GM18907 (cell line): ENCODE measurements around the gene TGM1.
A peak's percentile ranks its signal among the peaks of the same experiment; 100 is the strongest.
"Not testable (repeated sequence)": the region's sequence is repeated elsewhere in the genome, so short reads cannot be mapped to it uniquely, and the experiment has no call there.

Source experiments
- ATAC-seq: cut with Tn5 transposase; IDR thresholded peaks from one replicate; pipeline ENCODE4 v1.9.1; 2021; ENCODE audit warnings: mild to moderate bottlenecking, moderate library complexity; ENCODE audit not compliant: unreplicated experiment

Gene TGM1

DNA sequence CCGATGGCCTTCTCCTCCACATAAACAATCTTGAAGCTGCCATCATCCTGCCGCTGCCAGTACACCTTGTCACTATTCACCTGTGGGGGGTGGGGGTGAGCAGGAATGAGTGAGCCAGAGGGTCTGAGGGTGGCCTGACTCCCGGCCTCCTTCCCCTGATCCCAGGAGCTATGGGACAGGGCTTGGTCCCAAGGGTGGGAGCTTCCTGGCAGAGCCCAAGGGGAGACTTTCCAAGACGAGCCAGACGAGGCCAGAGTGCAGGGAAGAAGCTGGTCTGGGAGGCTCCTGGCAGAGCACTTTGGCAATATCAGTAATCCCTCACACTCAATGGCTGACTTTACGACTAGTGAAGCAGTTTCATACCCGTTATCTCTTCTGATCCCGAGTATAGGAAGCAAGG, 7.5 kb downstream of the TGM1 start:
- ATAC-seq, result no peak

DNA sequence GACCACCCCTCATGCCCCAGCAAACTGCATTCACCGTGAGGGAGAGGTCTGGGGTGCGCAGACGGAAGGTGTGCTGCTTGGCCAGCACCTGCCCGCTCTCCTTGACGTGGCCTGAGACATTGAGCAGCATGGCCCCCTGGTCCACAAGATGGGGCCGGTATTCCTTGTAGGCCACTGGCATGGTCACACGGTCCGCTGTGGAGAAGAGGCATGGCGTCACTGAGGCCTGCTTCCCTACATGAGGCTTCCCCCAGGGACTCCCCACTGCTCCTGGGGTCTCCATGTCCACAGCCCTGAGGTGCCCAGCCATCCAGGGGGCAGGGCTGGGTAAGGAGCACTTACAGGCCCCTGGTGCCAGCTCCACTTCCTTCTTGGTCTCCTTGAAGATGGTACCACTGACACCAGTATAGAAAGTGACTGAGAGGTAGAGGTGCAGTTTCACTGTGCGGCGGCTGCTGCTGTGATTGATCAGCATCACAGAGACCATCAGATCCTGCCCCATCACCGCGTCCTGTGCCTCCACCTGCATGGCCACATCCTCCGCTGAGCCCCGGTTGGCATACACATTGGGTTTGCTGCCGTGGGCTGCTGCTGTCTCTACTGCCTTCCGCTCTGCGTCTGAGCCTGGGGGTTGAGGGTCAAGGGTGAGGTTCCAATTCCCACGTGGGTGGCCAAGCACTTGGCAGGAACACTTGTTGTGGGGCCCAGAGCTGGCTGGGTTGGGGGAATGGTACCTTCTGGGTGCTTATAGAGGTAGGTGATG, 8.2 kb downstream of the TGM1 start:
- no peak for ATAC-seq

DNA sequence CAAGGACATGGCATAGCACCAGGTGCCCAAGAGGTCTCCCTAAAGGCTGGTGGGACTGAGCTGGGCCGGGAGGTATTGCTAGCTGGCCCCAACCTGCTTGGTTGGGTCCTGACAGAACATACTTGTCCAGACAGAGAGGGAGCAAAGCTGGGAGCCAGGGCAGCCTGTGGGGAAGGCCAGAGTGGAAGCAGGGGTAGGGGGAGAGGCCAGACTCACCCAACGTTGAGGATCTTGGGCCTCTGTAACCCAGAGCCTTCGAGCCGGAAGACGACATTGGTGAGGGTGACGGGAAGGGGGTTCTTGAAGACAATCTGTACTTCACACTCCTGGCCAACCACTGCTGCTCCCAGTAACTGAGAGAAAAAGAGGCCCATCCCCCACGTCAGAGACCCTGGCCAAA, 9.0 kb downstream of the TGM1 start:
- ATAC-seq, result no peak

DNA sequence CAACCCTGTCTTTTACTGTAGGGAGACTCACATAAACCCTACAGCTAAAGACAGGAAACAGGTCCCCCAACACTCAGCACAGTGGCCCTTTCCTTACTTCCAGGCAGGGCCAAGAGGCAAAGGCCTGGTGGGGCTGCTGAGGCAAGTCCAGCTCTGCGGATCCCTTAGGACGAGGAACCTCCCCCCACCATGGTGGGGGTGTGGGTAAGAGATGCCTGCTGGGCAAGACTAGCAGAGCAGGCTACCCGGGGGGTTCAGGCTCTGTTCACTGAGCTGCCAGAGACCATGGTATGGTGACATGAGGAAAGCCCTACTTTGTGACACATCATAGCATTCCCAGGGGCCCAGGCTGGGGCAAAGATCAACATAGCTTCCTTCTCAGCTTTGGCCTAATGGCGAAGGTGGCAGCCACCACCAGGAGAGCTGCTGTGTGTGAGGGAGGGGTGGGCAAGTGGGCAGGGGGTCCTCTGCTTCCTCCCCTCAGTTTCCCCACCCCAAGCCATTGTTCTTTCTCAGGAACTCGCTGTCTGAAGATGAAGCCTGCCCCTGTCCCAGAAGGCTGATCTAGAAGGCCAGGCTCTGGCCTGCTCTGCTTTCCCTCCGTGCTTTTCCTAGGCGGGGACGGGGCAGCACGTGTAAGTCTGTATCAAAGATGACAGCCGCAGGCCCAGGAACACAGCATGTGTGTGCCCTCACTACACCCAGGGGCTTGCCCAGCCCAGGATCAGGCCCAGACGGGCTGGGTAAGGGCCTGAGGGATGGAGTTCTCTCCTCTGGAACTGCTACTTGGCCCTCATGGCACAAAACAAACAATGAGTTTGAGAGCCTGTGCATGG, 10.5 kb downstream of the TGM1 start:
- no peak for ATAC-seq

DNA sequence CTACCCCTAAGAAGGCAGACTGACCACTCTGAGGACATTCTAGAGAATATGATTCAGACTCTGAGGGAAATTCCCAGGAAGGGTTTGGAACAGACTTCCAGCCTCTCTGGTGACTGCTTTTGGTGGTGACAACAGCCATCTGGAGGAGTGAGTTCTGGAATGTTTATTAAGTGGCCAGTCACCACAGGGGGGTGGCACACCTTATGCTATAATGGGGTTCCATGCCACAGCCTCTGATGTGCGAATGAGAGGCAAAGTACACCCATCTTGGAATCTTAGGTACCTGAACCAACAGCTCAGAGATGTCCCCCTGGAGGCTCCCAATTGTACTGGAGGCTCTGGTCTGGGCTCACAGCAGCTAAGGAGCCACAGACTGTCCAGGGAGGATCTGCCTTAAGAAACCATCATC, 11.1 kb downstream of the TGM1 start:
- no peak for ATAC-seq

DNA sequence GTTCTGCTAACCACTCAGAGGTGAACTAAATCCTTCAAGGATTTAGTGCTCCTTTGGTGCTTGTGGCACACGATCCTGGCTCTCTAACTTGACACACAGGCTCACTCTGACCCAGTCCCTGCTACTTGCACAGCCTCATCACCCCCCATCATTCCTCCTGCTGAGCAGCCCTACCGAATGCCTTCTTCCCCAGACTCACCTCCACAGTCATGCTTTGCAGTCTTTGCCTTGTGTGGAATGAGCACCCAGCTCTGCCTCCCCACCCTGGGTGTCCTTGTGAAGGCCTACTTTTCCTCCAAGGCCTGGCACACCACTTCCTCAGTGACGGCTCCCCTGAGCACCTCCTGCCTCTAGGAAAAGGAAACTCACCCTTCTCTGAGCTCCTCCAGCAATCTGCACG, 12.6 kb downstream of the TGM1 start:
- no peak for ATAC-seq

DNA sequence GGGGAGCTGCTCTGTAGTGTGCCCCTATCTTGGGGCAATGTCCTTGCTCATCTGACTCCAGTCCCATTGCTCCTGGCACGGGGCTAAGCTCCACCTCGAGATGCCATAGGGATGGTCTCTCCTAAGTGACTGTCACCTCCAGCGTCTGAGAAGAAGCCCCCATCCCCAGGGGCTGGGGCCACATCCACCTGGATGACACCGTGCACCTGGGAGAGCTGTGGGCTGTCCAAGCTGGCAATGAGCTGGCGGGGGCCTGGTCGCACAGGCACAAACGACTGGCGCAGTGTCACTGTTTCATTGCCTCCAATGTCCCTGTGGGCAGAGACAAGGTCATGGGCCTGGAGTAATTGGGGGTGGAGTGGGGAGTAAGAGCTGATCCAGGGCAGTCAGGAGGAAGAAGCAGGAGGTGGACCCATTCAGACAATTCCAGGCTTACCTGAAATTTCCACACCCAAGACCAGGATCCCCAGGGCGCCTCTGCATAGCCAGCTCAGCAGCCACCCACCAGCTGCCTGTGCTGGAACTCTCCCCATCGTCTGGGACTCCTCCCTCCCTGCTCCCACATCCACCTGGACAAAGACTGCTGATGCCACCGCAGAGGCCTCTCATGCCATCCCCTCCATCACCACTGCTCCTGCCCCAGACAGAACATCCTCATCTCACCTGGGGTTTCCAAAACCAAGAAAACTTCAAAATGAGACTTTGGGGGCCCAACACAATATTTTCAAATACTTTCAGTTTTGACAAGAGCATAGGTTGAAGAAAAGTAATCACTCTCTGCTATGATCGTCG, 13.6 kb downstream of the TGM1 start:
- no peak for ATAC-seq

DNA sequence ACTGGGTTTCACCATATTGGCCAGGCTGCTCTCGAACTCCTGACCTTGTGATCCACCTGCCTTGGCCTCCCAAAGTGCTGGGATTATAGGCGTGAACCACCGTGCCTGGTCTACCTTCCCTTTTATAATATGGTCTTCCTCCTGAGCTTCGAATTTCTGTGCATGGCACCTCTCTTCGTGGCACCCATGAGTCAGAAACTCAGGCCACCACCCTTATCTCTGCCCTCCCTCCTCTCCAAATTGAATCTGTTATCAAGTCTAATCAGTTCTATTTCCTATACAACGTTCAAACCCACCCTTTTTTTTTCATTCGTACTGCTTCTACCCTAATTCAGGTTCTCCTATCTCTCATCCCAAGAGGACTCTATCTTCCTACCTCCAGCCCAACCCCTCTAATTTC, 15.6 kb downstream of the TGM1 start:
- no peak for ATAC-seq

DNA sequence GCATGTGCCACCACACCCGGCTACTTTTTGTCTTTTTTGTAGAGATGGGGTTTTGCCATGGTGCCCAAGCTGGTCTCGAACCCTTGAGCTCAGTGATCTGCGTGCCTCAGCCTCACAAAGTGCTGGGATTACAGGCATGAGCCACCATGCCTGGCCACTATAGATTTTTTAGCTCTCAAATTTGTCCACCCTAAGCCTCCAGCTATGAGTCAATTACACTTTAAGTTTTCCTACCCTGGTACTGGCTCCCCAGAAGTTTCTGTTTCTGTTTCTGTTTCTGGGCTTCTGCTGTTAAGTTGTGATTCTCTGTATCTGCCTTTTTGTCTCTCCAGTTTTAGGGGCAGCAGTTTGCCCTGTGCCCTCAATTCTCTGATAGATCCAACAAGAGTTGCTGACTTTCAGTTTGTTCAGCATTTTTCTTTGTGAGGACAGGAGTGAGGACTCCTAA, 16.2 kb downstream of the TGM1 start:
- no peak for ATAC-seq

DNA sequence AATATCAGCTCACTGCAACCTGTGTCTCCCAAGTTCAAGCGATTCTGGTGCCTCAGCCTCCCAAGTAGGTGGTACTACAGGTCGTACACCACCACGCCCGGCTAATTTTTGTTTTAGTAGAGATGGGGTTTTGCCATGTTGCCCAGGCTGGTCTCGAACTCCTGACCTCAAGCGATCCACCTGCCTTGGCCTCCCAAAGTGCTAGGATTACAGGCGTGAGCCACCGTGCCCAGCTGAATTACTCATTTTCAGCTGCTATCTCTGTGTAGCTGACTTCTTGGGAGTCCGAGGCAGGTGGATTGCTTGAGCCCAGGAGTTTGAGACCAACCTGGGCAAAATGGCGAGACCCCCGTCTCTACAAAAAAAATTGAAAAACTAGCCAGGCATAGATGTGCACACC, 17.6 kb downstream of the TGM1 start:
- ATAC-seq, result not testable (repeated sequence)

DNA sequence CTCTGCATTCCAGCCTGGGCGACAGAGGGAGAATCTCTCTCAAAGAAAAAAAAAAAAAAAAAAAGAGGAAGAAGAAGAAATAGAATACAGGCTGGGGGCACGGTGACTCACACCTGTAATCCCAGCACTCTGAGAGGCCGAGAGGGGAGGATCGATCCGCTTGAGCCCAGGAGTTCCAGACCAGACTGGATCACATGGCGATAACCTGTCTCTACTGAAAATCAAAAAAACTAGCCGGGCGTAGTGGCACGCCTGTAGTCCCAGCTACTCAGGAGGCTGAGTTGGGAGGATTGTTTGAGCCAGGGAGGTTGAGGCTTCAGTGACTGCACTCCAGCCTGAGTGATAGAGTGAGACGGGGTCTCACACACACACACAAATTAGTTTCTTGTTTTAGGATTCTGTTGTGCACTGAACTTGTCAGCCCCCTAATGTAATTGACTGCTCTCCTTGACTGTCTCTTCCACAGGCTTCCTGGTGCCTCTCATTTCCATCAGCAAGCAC, 19.6 kb downstream of the TGM1 start:
- ATAC-seq, result no peak

DNA sequence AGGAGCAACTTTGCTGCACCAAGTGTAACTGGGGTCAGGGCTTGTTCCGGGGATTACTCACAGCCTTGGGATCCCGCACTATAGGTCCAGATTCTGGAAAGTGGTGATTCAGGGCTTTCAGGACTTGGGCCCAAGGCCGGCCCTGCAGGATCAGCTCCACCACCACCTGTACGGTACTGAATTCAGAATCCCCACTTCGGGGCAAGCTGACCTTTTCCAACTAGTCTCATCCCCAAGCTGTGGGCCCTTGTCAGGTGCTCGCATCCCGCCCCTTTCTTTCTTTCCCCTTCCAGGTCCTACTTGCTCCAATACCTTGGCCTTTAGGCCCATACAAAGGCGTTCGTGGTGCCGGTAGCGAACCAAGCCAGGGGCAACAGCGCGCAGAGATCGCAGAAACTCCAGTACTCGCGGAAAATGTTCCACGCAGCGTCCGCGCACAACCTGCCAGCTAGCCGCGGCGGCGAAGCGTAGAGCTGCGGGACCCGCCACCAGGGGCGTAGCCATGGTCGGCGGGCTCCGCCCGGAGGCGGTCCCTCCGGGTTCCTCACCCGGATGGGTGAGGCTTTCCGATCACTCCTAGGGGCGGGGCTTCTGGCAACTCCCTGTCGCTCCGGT, 21.0 kb downstream of the TGM1 start:
- peak; percentile 83 for ATAC-seq

DNA sequence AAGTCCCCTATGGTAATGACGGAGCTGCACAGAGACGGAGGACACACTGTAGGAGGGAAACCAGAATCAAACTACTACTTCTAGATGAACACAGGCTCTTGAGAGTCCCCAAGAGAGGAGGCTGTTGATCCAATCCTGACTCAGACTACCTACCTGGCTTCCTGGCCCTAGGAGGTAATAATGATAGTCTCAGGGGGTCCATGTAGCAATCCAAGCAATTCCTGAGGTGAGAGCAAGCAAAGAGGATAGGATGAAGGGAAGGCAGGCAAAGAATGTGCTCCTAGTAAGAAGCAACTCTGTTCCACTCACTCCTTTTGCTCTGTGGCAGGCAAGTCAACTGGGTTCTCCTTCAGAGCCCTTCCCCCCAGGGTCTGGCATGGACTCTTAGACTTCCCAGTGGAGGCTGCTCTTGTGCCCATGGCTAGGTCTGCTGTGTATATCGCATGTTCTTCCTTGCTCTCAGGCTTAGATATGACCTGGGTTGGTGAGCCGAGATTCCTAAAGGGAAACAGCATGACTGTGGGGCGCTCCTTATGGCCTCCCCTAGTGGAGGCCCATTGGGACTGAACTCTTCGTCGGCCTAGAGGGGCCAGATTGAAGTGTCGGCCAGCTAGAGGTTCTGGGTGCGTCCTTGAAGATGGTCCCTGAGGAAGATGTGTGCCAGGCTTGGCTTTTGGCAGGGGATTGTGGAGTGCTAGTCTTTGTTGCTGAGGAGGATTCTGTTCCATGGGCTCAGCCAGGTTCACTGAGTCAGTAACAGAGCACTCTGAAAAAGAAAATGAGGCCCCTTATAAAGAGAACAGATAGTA, 22.7 kb downstream of the TGM1 start:
- ATAC-seq, result no peak

DNA sequence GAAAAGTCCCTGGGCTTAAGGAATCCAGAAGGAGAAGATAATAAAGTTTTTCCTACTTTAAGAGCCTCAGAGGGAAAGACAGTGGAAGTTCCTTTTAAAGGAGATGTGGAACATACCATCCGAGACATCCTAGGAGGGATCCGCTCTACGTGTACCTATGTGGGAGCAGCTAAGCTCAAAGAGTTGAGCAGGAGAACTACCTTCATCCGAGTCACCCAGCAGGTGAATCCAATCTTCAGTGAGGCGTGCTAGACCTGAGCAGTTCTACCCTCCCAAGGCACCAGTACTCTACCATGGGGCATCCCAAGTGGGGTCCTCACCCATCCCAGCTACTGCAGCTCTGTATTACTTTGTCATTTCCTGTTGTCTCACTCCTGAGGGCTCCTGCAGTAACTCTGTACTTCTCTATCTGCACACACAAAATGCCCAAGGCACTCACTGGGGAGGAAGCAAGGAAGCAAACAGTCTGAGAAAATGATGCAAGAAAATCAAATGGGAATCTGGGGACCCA, 24.4 kb downstream of the TGM1 start:
- ATAC-seq, result no peak

DNA sequence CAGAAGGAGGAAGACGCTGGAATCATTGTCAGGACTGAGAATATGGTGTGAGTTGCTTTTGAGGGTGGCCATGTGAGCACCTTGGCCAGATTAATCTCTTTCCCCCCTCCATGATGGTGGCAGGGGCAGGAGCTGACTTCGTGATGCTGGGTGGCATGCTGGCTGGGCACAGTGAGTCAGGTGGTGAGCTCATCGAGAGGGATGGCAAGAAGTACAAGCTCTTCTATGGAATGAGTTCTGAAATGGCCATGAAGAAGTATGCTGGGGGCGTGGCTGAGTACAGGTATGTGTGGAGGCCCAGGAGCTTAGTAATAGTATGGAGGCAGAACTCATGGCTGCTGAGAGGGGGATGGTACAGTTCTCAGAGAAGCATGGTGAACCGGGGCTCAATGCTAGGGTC, 24.9 kb downstream of the TGM1 start:
- ATAC-seq, result no peak

DNA sequence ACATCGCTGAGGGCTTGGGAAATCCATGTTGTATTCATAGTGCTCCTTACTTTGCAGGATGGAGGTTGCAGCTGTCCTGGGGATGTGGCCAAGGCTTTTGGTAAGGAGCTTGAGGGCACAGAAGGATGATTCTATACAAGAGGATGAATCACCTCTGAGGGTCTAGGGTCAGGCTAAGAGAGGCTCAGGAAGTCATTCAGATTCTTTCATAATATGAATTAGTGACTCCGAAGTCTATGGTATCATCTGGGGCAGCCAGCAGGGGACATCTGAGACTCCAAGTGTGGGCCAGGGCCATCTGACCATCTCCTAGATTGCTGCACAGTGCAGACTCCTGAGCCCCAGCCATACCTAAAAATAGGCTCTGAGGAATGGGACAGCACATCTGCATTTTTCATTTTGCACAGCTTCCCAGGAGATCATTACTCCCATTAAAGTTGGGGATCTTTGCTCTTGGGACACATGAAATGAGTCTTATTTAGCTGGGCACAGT, 25.5 kb downstream of the TGM1 start:
- no peak for ATAC-seq

DNA sequence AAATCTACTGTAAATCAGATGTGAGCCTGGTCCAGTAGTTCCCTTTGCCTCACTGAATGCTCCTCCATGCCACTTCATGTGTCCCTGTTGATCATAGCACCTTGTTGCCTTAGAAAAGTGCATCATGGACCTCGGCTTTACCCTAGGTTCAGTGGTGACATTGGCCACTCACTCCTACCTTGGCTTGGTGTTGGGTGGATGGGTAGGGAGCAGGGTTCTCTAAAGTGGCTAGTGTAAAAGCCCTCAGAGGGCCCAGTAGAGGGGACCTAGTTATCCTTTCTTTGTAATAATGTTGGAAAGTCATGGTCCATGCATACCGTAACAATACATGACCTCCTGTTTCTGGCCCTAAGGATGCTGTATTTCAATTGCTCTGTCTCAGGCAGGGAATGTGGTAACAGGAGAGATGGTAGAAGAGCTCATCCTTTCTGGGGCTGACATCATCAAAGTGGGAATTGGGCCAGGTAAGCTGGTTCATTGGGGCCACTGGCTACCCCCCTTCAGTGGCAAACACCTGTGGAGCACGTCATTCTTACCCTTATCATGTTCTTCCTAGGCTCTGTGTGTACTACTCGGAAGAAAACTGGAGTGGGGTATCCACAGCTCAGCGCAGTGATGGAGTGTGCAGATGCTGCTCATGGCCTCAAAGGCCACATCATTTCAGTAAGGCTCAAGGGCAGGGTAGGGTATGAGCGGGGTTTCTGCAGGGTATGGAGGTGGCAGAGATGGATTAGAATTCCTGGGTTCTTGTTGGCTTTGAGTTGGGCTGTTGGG, 26.1 kb downstream of the TGM1 start:
- no peak for ATAC-seq

DNA sequence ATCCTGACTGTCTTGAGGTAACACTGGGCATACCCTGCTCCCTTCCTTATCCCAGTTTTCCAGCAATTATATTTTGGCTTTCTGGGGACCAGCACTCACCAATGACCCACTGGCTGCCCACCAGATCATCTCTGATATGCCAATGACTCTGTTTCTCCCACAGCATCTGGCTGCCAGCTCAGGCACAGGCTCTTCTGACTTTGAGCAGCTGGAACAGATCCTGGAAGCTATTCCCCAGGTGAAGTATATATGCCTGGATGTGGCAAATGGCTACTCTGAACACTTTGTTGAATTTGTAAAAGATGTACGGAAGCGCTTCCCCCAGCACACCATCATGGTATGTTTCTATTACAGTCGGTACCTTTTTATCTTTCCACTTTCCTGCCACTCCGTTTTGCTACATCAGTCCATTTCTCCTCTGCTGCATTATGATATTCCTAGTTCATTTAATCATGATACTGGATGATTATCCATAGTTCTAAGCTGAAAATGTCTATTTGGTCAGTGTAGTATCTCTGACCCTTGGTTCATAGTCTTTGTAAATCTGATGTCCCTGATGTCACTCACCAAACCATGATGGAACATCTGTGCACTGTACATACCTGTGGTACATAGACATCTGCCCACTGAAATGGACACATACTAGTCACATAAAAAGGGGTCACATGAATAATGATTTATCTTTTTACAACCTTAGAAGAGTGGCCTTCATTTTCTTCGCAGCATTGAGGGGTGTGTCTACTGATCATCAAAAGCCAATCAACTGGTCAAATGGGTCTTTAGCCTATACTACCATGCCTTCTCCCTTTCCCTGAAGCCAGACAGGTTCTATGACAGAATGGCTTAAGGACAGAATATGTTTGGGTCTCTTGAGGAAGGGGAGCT, 26.9 kb downstream of the TGM1 start:
- ATAC-seq, result no peak
